WTC11 (cell line): Measurements from ENCODE around the gene ZC3HAV1L. TPM values are rescaled to one million over a fixed set of nuclear protein-coding genes. Genes with fewer than 3 reads are reported as not detected.

Source experiments
- CREM ChIP-seq: sonication (generic); formaldehyde crosslinking; IDR thresholded peaks from 2 replicates; pipeline ENCODE4 v1.8.1; 2022; ENCODE audit warnings: mild to moderate bottlenecking, missing genetic modification reagents, moderate library complexity
- ESRRA ChIP-seq: sonication (generic); formaldehyde crosslinking; IDR thresholded peaks from 2 replicates; pipeline ENCODE4 v1.8.1; 2022; ENCODE audit warnings: mild to moderate bottlenecking, missing genetic modification reagents, borderline replicate concordance
- FOXK1 ChIP-seq: sonication (generic); formaldehyde crosslinking; IDR thresholded peaks from 2 replicates; pipeline ENCODE4 v1.8.0; 2022; ENCODE audit warnings: mild to moderate bottlenecking, moderate library complexity, missing genetic modification reagents
- HMGA2 ChIP-seq: fragments of 250-450 bp; sonication (Bioruptor Pico); IDR thresholded peaks from 2 replicates; pipeline ENCODE4 v1.4.0; 2021; ENCODE audit warnings: mild to moderate bottlenecking, moderate library complexity
- JAZF1 ChIP-seq: fragments of 250-450 bp; sonication (Bioruptor Pico); IDR thresholded peaks from 2 replicates; pipeline ENCODE4 v1.9.0; 2021; ENCODE audit warnings: moderate library complexity, mild to moderate bottlenecking, inconsistent platforms
- NFE2L1 ChIP-seq: sonication (generic); formaldehyde crosslinking; IDR thresholded peaks from 2 replicates; pipeline ENCODE4 v1.8.1; 2023; ENCODE audit warnings: missing genetic modification reagents
- NFYB ChIP-seq: sonication (generic); formaldehyde crosslinking; conservative IDR thresholded peaks from 2 replicates; pipeline ENCODE4 v1.8.0; 2022; ENCODE audit warnings: low read depth, missing genetic modification reagents
- RELA ChIP-seq: sonication (generic); formaldehyde crosslinking; IDR thresholded peaks from 2 replicates; pipeline ENCODE4 v1.8.1; 2022; ENCODE audit warnings: missing genetic modification reagents, mild to moderate bottlenecking, borderline replicate concordance
- TCF7 ChIP-seq: sonication (generic); formaldehyde crosslinking; IDR thresholded peaks from 2 replicates; pipeline ENCODE4 v1.8.0; 2022; ENCODE audit warnings: mild to moderate bottlenecking, low read depth, missing genetic modification reagents, moderate library complexity
- TEAD1 ChIP-seq: sonication (generic); formaldehyde crosslinking; IDR thresholded peaks from 2 replicates; pipeline ENCODE4 v1.8.0; 2022; ENCODE audit warnings: mild to moderate bottlenecking, missing genetic modification reagents
- ZNF138 ChIP-seq: sonication (generic); formaldehyde crosslinking; conservative IDR thresholded peaks from 2 replicates; pipeline ENCODE4 v1.8.1; 2022; ENCODE audit warnings: mild to moderate bottlenecking, moderate library complexity, missing genetic modification reagents
- total RNA-seq: library from RNA; stranded (reverse); gene quantifications from 3 replicates; pipeline ENCODE4 v1.2.3, GENCODE V29; 2021
- TF ChIP-seq, protein P1 (sequence below): sonication (generic); formaldehyde crosslinking; IDR thresholded peaks from 2 replicates; pipeline ENCODE4 v1.8.0; 2022; ENCODE audit warnings: mild to moderate bottlenecking, missing genetic modification reagents
- TF ChIP-seq, protein P2 (sequence below): sonication (generic); formaldehyde crosslinking; IDR thresholded peaks from 2 replicates; pipeline ENCODE4 v1.8.0; 2023; ENCODE audit warnings: missing genetic modification reagents, mild to moderate bottlenecking, borderline replicate concordance
- TF ChIP-seq, protein P3 (sequence below): fragments of 250-450 bp; sonication (Bioruptor Pico); IDR thresholded peaks from 2 replicates; pipeline ENCODE4 v1.9.0; 2021; ENCODE audit warnings: mild to moderate bottlenecking
- TF ChIP-seq, protein P4 (sequence below): sonication (generic); formaldehyde crosslinking; IDR thresholded peaks from 2 replicates; pipeline ENCODE4 v1.8.1; 2022; ENCODE audit warnings: missing genetic modification reagents, borderline replicate concordance
- TF ChIP-seq, protein P5 (sequence below): sonication (generic); formaldehyde crosslinking; IDR thresholded peaks from 2 replicates; pipeline ENCODE4 v1.8.0; 2023; ENCODE audit warnings: mild to moderate bottlenecking, missing genetic modification reagents
- TF ChIP-seq, protein P6 (sequence below): sonication (generic); formaldehyde crosslinking; IDR thresholded peaks from 2 replicates; pipeline ENCODE4 v1.8.1; 2023; ENCODE audit warnings: mild to moderate bottlenecking, missing genetic modification reagents
- TF ChIP-seq, protein P7 (sequence below): sonication (generic); formaldehyde crosslinking; IDR thresholded peaks from 2 replicates; pipeline ENCODE4 v1.8.0; 2022; ENCODE audit warnings: missing genetic modification reagents

ZC3HAV1L gene
- total RNA-seq, 1 experiment from 2014 or later = 5.8 TPM

DNA sequence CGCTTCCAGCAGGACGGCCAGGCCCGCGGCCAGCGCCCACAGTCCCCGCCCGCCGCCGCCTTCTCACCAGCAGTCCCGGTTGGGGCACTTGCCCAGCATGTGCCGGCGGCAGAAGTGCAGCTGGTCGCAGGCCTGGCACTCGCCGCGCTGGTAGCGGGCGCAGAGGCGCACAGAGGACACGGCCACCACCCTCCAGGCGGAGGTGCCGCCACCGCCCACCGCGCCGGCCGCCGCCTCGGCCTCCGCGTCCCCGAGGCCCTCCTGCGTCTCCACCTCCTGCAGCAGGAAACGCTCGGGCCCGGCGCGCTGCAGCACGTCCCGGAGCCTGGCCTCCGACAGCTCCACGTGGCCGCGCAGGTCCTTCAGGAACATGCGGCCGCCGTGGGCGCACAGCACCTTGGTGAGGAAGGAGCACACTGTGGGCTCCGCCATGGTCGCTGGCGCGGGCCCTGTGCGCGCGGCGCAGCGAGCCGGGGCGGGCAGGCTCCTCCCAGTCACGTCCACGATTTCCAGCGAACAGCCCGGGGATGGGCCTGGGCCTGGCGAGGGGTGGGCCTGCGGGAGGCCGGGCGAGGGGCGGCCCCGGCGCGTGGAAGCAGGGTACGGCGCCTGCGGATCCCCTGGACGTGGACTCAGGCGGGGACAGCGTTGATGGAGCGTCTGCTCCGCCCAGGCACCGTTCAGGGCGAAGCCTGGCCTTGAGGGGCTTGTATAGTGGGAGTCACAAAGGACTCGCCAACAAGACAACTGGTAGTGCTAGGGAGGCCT, at the start of gene ZC3HAV1L (continued):
- TF ChIP-seq, protein P1, sequence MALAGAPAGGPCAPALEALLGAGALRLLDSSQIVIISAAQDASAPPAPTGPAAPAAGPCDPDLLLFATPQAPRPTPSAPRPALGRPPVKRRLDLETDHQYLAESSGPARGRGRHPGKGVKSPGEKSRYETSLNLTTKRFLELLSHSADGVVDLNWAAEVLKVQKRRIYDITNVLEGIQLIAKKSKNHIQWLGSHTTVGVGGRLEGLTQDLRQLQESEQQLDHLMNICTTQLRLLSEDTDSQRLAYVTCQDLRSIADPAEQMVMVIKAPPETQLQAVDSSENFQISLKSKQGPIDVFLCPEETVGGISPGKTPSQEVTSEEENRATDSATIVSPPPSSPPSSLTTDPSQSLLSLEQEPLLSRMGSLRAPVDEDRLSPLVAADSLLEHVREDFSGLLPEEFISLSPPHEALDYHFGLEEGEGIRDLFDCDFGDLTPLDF (CRISPR knock-in tag) = peak; percentile 85; the same call in 1 of the 2 replicates
- TF ChIP-seq, protein P2, sequence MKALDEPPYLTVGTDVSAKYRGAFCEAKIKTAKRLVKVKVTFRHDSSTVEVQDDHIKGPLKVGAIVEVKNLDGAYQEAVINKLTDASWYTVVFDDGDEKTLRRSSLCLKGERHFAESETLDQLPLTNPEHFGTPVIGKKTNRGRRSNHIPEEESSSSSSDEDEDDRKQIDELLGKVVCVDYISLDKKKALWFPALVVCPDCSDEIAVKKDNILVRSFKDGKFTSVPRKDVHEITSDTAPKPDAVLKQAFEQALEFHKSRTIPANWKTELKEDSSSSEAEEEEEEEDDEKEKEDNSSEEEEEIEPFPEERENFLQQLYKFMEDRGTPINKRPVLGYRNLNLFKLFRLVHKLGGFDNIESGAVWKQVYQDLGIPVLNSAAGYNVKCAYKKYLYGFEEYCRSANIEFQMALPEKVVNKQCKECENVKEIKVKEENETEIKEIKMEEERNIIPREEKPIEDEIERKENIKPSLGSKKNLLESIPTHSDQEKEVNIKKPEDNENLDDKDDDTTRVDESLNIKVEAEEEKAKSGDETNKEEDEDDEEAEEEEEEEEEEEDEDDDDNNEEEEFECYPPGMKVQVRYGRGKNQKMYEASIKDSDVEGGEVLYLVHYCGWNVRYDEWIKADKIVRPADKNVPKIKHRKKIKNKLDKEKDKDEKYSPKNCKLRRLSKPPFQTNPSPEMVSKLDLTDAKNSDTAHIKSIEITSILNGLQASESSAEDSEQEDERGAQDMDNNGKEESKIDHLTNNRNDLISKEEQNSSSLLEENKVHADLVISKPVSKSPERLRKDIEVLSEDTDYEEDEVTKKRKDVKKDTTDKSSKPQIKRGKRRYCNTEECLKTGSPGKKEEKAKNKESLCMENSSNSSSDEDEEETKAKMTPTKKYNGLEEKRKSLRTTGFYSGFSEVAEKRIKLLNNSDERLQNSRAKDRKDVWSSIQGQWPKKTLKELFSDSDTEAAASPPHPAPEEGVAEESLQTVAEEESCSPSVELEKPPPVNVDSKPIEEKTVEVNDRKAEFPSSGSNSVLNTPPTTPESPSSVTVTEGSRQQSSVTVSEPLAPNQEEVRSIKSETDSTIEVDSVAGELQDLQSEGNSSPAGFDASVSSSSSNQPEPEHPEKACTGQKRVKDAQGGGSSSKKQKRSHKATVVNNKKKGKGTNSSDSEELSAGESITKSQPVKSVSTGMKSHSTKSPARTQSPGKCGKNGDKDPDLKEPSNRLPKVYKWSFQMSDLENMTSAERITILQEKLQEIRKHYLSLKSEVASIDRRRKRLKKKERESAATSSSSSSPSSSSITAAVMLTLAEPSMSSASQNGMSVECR (CRISPR knock-in tag) = peak; percentile 85; the same call in 1 of the 2 replicates
- TF ChIP-seq CREM (CRISPR knock-in tag) = peak; percentile 82
- peak; percentile 37; the same call in 1 of the 2 replicates for TF ChIP-seq ESRRA (CRISPR knock-in tag)
- no peak for TF ChIP-seq ZNF138 (CRISPR knock-in tag)
- TF ChIP-seq, protein P3, sequence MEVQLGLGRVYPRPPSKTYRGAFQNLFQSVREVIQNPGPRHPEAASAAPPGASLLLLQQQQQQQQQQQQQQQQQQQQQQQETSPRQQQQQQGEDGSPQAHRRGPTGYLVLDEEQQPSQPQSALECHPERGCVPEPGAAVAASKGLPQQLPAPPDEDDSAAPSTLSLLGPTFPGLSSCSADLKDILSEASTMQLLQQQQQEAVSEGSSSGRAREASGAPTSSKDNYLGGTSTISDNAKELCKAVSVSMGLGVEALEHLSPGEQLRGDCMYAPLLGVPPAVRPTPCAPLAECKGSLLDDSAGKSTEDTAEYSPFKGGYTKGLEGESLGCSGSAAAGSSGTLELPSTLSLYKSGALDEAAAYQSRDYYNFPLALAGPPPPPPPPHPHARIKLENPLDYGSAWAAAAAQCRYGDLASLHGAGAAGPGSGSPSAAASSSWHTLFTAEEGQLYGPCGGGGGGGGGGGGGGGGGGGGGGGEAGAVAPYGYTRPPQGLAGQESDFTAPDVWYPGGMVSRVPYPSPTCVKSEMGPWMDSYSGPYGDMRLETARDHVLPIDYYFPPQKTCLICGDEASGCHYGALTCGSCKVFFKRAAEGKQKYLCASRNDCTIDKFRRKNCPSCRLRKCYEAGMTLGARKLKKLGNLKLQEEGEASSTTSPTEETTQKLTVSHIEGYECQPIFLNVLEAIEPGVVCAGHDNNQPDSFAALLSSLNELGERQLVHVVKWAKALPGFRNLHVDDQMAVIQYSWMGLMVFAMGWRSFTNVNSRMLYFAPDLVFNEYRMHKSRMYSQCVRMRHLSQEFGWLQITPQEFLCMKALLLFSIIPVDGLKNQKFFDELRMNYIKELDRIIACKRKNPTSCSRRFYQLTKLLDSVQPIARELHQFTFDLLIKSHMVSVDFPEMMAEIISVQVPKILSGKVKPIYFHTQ (CRISPR knock-in tag) = no peak
- peak; percentile 35; the same call in 1 of the 2 replicates for TF ChIP-seq TCF7 (CRISPR knock-in tag)
- no peak for TF ChIP-seq HMGA2 (CRISPR knock-in tag)
- TF ChIP-seq TEAD1 (CRISPR knock-in tag) = peak; percentile 85; the same call in 1 of the 2 replicates
- TF ChIP-seq NFE2L1 (CRISPR knock-in tag) = peak; percentile 39; the same call in 1 of the 2 replicates
- TF ChIP-seq JAZF1 (CRISPR knock-in tag) = no peak
- TF ChIP-seq NFYB (CRISPR knock-in tag) = no peak; the same call in 1 of the 2 replicates
- peak; percentile 91 for TF ChIP-seq RELA (CRISPR knock-in tag)
- TF ChIP-seq, protein P4, sequence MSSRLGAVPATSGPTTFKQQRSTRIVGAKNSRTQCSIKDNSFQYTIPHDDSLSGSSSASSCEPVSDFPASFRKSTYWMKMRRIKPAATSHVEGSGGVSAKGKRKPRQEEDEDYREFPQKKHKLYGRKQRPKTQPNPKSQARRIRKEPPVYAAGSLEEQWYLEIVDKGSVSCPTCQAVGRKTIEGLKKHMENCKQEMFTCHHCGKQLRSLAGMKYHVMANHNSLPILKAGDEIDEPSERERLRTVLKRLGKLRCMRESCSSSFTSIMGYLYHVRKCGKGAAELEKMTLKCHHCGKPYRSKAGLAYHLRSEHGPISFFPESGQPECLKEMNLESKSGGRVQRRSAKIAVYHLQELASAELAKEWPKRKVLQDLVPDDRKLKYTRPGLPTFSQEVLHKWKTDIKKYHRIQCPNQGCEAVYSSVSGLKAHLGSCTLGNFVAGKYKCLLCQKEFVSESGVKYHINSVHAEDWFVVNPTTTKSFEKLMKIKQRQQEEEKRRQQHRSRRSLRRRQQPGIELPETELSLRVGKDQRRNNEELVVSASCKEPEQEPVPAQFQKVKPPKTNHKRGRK = no peak
- TF ChIP-seq, protein P5, sequence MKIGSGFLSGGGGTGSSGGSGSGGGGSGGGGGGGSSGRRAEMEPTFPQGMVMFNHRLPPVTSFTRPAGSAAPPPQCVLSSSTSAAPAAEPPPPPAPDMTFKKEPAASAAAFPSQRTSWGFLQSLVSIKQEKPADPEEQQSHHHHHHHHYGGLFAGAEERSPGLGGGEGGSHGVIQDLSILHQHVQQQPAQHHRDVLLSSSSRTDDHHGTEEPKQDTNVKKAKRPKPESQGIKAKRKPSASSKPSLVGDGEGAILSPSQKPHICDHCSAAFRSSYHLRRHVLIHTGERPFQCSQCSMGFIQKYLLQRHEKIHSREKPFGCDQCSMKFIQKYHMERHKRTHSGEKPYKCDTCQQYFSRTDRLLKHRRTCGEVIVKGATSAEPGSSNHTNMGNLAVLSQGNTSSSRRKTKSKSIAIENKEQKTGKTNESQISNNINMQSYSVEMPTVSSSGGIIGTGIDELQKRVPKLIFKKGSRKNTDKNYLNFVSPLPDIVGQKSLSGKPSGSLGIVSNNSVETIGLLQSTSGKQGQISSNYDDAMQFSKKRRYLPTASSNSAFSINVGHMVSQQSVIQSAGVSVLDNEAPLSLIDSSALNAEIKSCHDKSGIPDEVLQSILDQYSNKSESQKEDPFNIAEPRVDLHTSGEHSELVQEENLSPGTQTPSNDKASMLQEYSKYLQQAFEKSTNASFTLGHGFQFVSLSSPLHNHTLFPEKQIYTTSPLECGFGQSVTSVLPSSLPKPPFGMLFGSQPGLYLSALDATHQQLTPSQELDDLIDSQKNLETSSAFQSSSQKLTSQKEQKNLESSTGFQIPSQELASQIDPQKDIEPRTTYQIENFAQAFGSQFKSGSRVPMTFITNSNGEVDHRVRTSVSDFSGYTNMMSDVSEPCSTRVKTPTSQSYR (CRISPR knock-in tag) = 0 out of 2 replicates have a peak, but pooled peaks have one; percentile 12
- TF ChIP-seq, protein P6, sequence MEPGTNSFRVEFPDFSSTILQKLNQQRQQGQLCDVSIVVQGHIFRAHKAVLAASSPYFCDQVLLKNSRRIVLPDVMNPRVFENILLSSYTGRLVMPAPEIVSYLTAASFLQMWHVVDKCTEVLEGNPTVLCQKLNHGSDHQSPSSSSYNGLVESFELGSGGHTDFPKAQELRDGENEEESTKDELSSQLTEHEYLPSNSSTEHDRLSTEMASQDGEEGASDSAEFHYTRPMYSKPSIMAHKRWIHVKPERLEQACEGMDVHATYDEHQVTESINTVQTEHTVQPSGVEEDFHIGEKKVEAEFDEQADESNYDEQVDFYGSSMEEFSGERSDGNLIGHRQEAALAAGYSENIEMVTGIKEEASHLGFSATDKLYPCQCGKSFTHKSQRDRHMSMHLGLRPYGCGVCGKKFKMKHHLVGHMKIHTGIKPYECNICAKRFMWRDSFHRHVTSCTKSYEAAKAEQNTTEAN (CRISPR knock-in tag) = peak; percentile 88
- TF ChIP-seq FOXK1 = peak; percentile 66
- TF ChIP-seq, protein P7, sequence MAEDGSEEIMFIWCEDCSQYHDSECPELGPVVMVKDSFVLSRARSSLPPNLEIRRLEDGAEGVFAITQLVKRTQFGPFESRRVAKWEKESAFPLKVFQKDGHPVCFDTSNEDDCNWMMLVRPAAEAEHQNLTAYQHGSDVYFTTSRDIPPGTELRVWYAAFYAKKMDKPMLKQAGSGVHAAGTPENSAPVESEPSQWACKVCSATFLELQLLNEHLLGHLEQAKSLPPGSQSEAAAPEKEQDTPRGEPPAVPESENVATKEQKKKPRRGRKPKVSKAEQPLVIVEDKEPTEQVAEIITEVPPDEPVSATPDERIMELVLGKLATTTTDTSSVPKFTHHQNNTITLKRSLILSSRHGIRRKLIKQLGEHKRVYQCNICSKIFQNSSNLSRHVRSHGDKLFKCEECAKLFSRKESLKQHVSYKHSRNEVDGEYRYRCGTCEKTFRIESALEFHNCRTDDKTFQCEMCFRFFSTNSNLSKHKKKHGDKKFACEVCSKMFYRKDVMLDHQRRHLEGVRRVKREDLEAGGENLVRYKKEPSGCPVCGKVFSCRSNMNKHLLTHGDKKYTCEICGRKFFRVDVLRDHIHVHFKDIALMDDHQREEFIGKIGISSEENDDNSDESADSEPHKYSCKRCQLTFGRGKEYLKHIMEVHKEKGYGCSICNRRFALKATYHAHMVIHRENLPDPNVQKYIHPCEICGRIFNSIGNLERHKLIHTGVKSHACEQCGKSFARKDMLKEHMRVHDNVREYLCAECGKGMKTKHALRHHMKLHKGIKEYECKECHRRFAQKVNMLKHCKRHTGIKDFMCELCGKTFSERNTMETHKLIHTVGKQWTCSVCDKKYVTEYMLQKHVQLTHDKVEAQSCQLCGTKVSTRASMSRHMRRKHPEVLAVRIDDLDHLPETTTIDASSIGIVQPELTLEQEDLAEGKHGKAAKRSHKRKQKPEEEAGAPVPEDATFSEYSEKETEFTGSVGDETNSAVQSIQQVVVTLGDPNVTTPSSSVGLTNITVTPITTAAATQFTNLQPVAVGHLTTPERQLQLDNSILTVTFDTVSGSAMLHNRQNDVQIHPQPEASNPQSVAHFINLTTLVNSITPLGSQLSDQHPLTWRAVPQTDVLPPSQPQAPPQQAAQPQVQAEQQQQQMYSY (CRISPR knock-in tag) = peak; percentile 60
